ENCODE data around the gene SIRPD.
A peak's percentile ranks its signal among the peaks of the same experiment; 100 is the strongest.

The SIRPD gene

DNA sequence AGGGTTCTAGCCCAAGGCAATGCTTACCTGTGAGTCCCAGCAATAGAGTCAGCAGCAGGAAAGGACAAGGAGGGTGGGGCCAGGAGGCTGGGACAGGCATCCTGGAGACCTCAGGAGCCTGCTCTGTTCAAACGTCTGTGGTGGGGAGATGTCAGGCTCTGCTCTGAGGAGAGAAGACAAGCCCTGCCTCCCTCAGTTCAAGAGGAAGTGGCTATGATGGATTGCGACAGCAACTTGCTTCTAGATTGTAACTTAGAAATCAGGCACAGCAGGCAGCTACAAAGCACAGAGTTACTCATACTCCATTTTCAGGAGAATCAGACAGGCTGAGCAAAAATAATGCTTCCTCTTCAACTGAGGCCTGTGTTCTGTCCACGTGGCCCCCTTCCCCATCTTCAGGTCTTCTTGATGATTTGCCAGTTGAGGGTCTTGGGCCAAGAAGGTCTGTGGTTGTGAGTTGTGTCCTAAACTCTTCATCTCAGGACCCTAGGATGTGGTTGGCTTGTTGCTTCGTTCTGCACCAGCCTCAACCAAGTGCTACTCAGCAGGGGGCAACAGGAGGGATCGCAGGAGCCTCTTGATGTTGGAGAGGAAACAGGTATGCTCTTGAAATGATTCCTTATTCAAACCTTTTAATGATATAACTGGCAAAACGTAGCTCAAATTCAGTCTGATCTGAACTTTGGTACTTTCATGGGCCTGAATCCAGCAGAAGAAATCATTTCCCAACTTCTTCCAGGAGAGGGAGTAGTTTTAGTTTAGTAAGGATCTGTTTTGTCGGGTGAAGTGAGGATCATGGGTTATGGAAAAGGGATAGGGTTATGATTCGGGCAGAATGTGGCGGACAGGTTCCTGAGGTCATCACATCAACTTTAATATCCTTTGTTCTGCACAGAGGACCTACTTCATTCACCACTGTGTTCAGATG lies 31.3 kb upstream of the SIRPD start:
- H2AFZ ChIP-seq (ENCODE audit: low read length) = peak overlapping the region; percentile 90
- no peaks in the 10 kb centered on the region for H3K79me2 ChIP-seq (ENCODE audit: insufficient read depth, low read length)
- H4K20me1 ChIP-seq (ENCODE audit: insufficient read depth, low read length, poor library complexity, severe bottlenecking) = no peaks in the 10 kb centered on the region
- no peaks in the 10 kb centered on the region for H3K27me3 ChIP-seq (ENCODE audit: insufficient read depth, low read length, poor library complexity, severe bottlenecking)
- H3K9me2 ChIP-seq (replicated peaks; ENCODE audit: low read depth, low read length) = no peaks in the 10 kb centered on the region
- H3K4me2 ChIP-seq (ENCODE audit: low read depth, low read length, poor library complexity, severe bottlenecking) = peak overlapping the region; percentile 46
- no peaks in the 10 kb centered on the region for H3K36me3 ChIP-seq (ENCODE audit: insufficient read depth, low read length)
- no peak for TF ChIP-seq EZH2phosphoT487 (IDR thresholded peaks at IDR 0.05; ENCODE audit: borderline replicate concordance)
- TF ChIP-seq, protein P1, sequence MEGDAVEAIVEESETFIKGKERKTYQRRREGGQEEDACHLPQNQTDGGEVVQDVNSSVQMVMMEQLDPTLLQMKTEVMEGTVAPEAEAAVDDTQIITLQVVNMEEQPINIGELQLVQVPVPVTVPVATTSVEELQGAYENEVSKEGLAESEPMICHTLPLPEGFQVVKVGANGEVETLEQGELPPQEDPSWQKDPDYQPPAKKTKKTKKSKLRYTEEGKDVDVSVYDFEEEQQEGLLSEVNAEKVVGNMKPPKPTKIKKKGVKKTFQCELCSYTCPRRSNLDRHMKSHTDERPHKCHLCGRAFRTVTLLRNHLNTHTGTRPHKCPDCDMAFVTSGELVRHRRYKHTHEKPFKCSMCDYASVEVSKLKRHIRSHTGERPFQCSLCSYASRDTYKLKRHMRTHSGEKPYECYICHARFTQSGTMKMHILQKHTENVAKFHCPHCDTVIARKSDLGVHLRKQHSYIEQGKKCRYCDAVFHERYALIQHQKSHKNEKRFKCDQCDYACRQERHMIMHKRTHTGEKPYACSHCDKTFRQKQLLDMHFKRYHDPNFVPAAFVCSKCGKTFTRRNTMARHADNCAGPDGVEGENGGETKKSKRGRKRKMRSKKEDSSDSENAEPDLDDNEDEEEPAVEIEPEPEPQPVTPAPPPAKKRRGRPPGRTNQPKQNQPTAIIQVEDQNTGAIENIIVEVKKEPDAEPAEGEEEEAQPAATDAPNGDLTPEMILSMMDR (conservative IDR thresholded peaks at IDR 0.05; ENCODE audit: low read length) = peak; percentile 51
- peak overlapping the region; percentile 44 for H3K4me3 ChIP-seq (ENCODE audit: low read length, poor library complexity, severe bottlenecking)
- no peaks in the 10 kb centered on the region for H3K9me3 ChIP-seq (ENCODE audit: insufficient read depth, low read depth, low read length)
- peak overlapping the region; percentile 33 for H3K9ac ChIP-seq (ENCODE audit: low read depth, low read length, poor library complexity, severe bottlenecking)
- H3F3A ChIP-seq (ENCODE audit: low read depth) = no peaks in the 10 kb centered on the region
- H3K4me1 ChIP-seq (ENCODE audit: insufficient read depth, low read length, poor library complexity, severe bottlenecking) = peaks cover 18% of the 10 kb centered on the region

DNA sequence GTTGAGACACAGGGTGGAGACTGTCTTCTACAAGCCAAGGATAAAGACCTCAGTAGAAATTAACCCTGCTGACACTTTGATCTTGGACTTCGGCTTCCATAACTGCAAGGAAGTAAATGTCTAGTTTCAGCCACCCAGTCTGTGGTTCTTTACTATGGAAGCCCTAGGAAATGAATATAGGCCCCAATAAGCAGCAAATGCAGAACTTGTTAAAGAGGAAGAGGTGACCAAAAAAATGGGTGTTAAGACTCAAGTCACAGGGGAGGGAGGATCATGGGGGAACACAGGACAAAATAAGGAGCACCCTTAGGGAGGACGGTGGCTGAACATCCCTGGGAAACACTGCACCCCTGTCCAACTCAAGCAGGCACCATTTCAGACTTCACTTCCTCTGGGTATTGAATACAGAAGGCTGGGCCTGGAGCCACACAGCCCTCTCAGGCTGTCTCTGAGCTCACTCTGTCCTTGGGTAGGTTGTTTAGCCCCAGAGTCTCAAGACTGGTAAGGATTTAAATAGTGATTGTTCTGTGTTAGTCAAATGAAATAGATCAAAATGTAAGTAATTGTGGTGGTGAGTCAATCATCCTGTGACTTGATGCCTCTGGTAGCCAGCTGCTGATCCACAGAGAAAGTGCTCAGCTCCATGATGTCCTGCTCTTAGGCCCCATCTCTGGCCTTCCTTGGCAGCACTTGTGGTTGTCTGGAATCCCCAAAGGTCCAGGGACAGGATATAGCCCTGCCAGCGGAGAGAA lies 30.5 kb upstream of the SIRPD start:
- peak overlapping the region; percentile 46 for H3K4me2 ChIP-seq (ENCODE audit: low read depth, low read length, poor library complexity, severe bottlenecking)
- H3K9ac ChIP-seq (ENCODE audit: low read depth, low read length, poor library complexity, severe bottlenecking) = peak overlapping the region; percentile 33
- TF ChIP-seq EZH2phosphoT487 (IDR thresholded peaks at IDR 0.05; ENCODE audit: borderline replicate concordance) = no peak
- TF ChIP-seq, protein P1 (conservative IDR thresholded peaks at IDR 0.05; ENCODE audit: low read length) = no peak
- no peaks in the 10 kb centered on the region for H3K36me3 ChIP-seq (ENCODE audit: insufficient read depth, low read length)
- H3K9me2 ChIP-seq (replicated peaks; ENCODE audit: low read depth, low read length) = no peaks in the 10 kb centered on the region
- peak overlapping the region; percentile 90 for H2AFZ ChIP-seq (ENCODE audit: low read length)
- no peaks in the 10 kb centered on the region for H3K9me3 ChIP-seq (ENCODE audit: insufficient read depth, low read depth, low read length)
- no peaks in the 10 kb centered on the region for H3F3A ChIP-seq (ENCODE audit: low read depth)
- no peaks in the 10 kb centered on the region for H3K27me3 ChIP-seq (ENCODE audit: insufficient read depth, low read length, poor library complexity, severe bottlenecking)
- no peaks in the 10 kb centered on the region for H4K20me1 ChIP-seq (ENCODE audit: insufficient read depth, low read length, poor library complexity, severe bottlenecking)
- H3K4me3 ChIP-seq (ENCODE audit: low read length, poor library complexity, severe bottlenecking) = peak overlapping the region; percentile 44
- no peaks in the 10 kb centered on the region for H3K79me2 ChIP-seq (ENCODE audit: insufficient read depth, low read length)
- H3K4me1 ChIP-seq (ENCODE audit: insufficient read depth, low read length, poor library complexity, severe bottlenecking) = peaks cover 18% of the 10 kb centered on the region

DNA sequence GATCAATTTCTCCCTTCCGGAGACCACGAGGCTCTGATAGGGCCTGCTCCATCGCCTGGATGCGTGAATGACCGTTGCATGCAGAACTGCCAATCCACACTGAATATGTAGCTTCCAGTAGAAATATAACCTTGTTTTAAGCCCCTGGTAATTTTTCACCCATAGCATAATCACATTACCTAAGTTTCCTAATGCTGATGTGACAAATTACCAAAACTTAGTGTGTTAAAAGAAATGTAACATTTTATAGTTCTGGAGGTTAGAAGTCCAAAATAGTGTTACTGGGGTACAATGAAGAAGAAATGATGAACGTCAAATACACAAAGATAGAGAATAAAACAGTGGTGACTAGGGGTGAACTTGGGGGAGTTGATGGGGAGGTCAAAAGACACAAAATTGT lies 22.0 kb upstream of the SIRPD start:
- no peaks in the 10 kb centered on the region for H3F3A ChIP-seq (ENCODE audit: low read depth)
- TF ChIP-seq, protein P1 (conservative IDR thresholded peaks at IDR 0.05; ENCODE audit: low read length) = no peak
- TF ChIP-seq EZH2phosphoT487 (IDR thresholded peaks at IDR 0.05; ENCODE audit: borderline replicate concordance) = no peak
- no peaks in the 10 kb centered on the region for H4K20me1 ChIP-seq (ENCODE audit: insufficient read depth, low read length, poor library complexity, severe bottlenecking)
- H3K4me1 ChIP-seq (ENCODE audit: insufficient read depth, low read length, poor library complexity, severe bottlenecking) = no peaks in the 10 kb centered on the region
- no peak overlapping the region for H3K4me2 ChIP-seq (ENCODE audit: low read depth, low read length, poor library complexity, severe bottlenecking)
- H3K4me3 ChIP-seq (ENCODE audit: low read length, poor library complexity, severe bottlenecking) = no peak overlapping the region
- H3K9ac ChIP-seq (ENCODE audit: low read depth, low read length, poor library complexity, severe bottlenecking) = no peak overlapping the region
- H3K36me3 ChIP-seq (ENCODE audit: insufficient read depth, low read length) = no peaks in the 10 kb centered on the region
- H2AFZ ChIP-seq (ENCODE audit: low read length) = no peak overlapping the region
- H3K79me2 ChIP-seq (ENCODE audit: insufficient read depth, low read length) = no peaks in the 10 kb centered on the region
- H3K9me2 ChIP-seq (replicated peaks; ENCODE audit: low read depth, low read length) = no peaks in the 10 kb centered on the region
- no peaks in the 10 kb centered on the region for H3K27me3 ChIP-seq (ENCODE audit: insufficient read depth, low read length, poor library complexity, severe bottlenecking)
- no peaks in the 10 kb centered on the region for H3K9me3 ChIP-seq (ENCODE audit: insufficient read depth, low read depth, low read length)

Data from Loucy (cell line).